ENCODE results near the gene ZNF786.

Gene ZNF786

GRCh38 chr7:149090397-149091195, at the start of gene ZNF786:
TSS of gene ZNF786 (minus strand) at chr7:149090718. CDS start at chr7:149090640, 78 bp downstream.
- H3K4me3 ChIP-seq (ENCODE audit: low read length) = peak within 1 kb of the TSS; percentile 87

GRCh38 chr7:149136118-149136517, 45.6 kb upstream of the ZNF786 start:
- no peak overlapping the region for H3K4me3 ChIP-seq (ENCODE audit: low read length)
- TF ChIP-seq CTCF (IDR thresholded peaks at IDR 0.05; ENCODE audit: insufficient read depth, low read depth, low read length, missing control alignments) = no peak
- DNase-seq (ENCODE audit: low read depth) = no peak

More at GRCh38 chr7:149090397-149091195, at the start of gene ZNF786:
- peak; percentile 93 for DNase-seq (ENCODE audit: low read depth)
- TF ChIP-seq CTCF (IDR thresholded peaks at IDR 0.05; ENCODE audit: insufficient read depth, low read depth, low read length, missing control alignments) = peak; percentile 63

- no peak for TF ChIP-seq CTCF (IDR thresholded peaks at IDR 0.05; ENCODE audit: insufficient read depth, low read depth, low read length, missing control alignments)
- no peak overlapping the region for H3K4me3 ChIP-seq (ENCODE audit: low read length)
- no peak for DNase-seq (ENCODE audit: low read depth)
Measured at GRCh38 chr7:149133028-149133710, 42.7 kb upstream of the ZNF786 start.

- DNase-seq (ENCODE audit: low read depth) = no peak
- TF ChIP-seq CTCF (IDR thresholded peaks at IDR 0.05; ENCODE audit: insufficient read depth, low read depth, low read length, missing control alignments) = no peak
- H3K4me3 ChIP-seq (ENCODE audit: low read length) = no peak overlapping the region
Measured at GRCh38 chr7:149130572-149131198, 40.2 kb upstream of the ZNF786 start.

- no peak for TF ChIP-seq CTCF (IDR thresholded peaks at IDR 0.05; ENCODE audit: insufficient read depth, low read depth, low read length, missing control alignments)
Measured at GRCh38 chr7:149126662-149127266, 36.2 kb upstream of the ZNF786 start.

GRCh38 chr7:149125863-149126661, 35.5 kb upstream of the ZNF786 start, which contains the start of gene ZNF425:
TSS of gene ZNF425 (minus strand) at chr7:149126324. CDS start at chr7:149126213, 111 bp downstream.
- H3K4me3 ChIP-seq (ENCODE audit: low read length) = peak within 1 kb of the TSS; percentile 97

More at GRCh38 chr7:149126662-149127266, 36.2 kb upstream of the ZNF786 start:
- DNase-seq (ENCODE audit: low read depth) = peak; percentile 22
- H3K4me3 ChIP-seq (ENCODE audit: low read length) = peak overlapping the region; percentile 97

More at GRCh38 chr7:149125863-149126661, 35.5 kb upstream of the ZNF786 start, which contains the start of gene ZNF425:
- TF ChIP-seq CTCF (IDR thresholded peaks at IDR 0.05; ENCODE audit: insufficient read depth, low read depth, low read length, missing control alignments) = peak; percentile 63
- DNase-seq (ENCODE audit: low read depth) = peak; percentile 95

All from epithelial cell of esophagus (primary cell).